Caki2 (cell line): Measurements from ENCODE around the gene TMEM176B. TPM values are rescaled to one million over a fixed set of nuclear protein-coding genes. Genes with fewer than 3 reads are reported as not detected.
"Not testable (repeated sequence)": the region's sequence is repeated elsewhere in the genome, so short reads cannot be mapped to it uniquely, and the experiment has no call there.

Source experiments
- DNase-seq: peaks from one replicate; pipeline ENCODE4 v3.0.0-alpha.2; 2015; ENCODE audit warnings: low read depth
- in situ Hi-C: cut with HindIII; loops from 2 replicates; pipeline ENCODE4 v1.10.0; 2016; ENCODE audit warnings: low sequenced_read_pairs, low pct_unique_long_range_greater_than_20kb, mixed read lengths
- total RNA-seq: library from RNA; depleted of rRNA; stranded (reverse); fragments of >200 nt; shearing (Covaris generic); gene quantifications from 2 replicates; pipeline ENCODE4 v1.2.3, GENCODE V29; 2014; ENCODE audit warnings: low replicate concordance

The TMEM176B gene
- total RNA-seq, 1 experiment from 2014 or later, result not detected

DNA sequence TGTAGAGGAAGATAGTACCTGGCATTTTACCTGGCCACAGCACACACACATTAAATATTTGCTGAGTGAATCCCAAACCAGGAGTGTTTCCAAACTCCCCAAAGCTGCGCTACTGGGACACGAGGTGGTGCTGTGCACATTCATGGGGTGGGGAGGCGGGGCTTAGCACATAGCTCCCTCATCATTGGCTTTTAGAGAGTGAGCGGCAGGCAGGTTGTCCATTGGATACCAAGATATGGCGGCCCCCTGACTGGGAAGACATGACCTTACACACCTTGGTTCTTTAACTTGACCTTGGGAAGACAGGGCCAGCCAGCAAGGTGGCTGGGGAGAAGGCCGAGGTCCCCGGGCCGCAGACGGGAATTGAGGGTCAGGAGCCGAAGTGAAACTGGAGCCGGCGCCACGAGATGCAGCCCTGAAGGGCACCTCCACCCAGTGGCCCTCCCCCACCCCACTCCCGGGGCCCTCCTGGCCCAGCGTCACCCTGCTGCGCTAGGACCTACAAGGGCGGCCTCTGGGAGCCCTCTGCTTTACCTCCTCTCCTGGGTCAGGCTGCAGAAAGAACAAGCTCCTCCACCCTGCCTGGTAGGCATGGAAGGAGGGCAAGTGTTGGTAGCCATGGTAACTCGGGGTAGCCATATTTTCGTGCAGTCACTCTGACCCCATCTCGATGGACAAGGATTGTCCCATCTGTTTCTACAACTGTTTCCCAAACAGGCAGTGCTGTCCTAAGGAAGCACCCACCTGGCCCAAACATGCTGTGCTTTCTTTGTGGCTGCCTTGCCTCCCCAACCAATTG, 24.4 kb upstream of the TMEM176B start:
- DNase-seq, result no peak
- in situ Hi-C loops, result no loop called here

- in situ Hi-C loops, result no loop called here
- no peak for DNase-seq
These were observed 23.4 kb upstream of the TMEM176B start for GRCh38 chr7:150823484-150824126.

- in situ Hi-C loops, result no loop called here
- DNase-seq, result no peak
These were observed 22.9 kb upstream of the TMEM176B start for GRCh38 chr7:150823043-150823442.

- no peak for DNase-seq
- in situ Hi-C loops, result no loop called here
These were observed 20.5 kb upstream of the TMEM176B start for GRCh38 chr7:150820578-150821198.

DNA sequence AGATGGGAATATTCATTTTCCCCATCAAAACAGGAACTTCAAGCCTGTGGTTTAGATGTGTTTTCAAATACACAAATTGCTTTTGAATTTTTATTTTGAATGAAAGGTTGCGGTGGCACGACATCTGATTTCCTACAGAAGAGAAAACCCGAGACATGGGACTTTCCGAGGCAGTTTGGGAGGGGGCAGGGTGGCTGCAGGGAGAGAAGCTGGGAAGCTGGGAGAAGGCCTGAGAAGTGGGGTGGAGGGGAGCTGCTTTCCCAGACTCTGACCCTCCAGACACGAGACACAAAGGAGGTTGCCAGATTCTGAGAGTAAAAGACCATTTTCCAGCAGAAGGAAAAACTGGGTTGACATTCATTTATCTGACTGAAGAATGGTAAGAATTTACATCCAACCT, 20.0 kb upstream of the TMEM176B start:
- no peak for DNase-seq
- in situ Hi-C loops, result no loop called here

GRCh38 chr7:150818971-150819370, 18.8 kb upstream of the TMEM176B start:
- no peak for DNase-seq
- in situ Hi-C loops, result no loop called here

DNA sequence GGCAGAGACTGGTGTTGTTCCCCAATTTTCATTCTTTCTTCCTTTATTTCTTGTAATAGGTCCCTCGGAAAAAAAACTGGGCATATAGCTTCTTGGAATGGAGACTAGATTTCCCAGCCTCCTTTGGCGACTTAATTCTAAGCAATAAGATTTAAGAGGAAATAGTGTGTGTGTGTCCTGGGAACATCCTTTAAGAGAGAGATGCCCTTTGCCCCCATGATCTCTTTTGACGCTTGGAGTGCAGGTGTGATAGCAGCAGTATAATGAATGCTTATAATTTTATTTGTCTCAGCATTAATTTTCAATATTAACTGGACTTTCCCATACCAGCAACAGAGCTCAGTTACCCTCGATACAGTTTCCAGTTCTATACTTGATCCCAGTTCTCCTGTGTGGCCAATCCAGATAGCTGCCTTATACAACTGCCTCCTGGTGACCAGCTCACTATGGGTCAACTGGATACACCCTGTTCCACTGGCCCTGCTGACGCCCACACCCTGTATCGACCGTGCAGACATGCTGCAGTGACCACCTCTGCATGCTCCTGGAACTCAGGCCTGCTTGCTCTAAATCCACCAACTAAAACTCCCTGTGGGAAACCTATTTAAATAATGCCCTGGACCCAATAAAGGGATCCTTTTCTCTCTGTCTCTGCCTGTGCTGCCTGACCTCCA, 14.3 kb upstream of the TMEM176B start:
- in situ Hi-C loops, result no loop called here
- DNase-seq, result no peak

DNA sequence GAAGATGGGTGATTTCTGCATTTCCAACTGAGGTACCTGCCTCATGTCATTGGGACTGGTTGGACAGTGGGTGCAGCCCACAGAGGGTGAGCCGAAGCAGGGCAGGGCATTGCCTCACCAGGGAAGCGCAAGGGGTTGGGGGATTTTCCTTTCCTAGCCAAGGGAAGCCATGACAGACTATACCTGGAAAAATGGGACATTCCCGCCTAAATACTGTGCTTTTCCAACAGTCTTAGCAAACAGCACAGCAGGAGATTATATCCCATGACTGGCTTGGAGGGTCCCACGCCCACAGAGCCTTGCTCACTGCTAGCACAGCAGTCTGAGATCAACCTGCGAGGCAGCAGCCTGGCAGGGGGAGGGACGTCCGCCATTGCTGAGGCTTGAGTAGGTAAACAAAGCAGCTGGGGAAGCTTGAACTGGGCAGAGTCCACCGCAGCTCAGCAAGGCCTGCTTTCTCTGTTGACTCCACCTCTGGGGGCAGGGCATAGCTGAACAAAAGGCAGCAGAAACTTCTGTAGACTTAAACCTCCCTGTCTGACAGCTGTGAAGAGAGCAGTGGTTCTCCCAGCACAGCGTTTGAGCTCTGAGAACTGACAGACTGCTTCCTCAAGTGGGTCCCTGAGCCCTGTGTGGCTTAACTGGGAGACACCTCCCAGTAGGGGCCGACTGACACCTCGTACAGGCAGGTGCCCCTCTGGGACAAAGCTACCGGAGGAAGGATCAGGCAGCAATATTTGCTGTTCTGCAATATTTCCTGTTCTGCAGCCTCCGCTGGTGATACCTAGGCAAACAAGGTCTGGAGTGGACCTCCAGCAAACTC, 7.7 kb upstream of the TMEM176B start:
- in situ Hi-C loops, DNase-seq: not testable (repeated sequence)

DNA sequence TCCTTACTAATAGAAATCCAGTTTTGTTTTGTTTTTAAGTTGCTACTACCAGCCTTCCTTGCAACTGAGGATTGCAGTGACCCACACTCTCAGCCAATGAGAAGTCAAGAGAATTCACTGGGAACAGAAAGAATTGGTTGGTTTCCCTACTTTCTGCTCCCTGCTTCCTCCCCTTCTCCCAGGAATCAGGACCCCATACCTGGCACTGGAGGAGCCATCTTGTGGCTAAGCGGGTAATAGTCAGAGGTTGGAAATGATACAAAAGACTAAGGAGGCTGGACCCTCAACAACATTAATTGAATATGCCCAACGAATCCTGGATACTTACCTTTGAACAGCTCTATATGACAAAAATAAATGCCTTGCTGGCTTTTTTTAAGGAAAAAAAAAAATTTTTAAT, 6.7 kb upstream of the TMEM176B start:
- in situ Hi-C loops, result no loop called here
- DNase-seq, result no peak

DNA sequence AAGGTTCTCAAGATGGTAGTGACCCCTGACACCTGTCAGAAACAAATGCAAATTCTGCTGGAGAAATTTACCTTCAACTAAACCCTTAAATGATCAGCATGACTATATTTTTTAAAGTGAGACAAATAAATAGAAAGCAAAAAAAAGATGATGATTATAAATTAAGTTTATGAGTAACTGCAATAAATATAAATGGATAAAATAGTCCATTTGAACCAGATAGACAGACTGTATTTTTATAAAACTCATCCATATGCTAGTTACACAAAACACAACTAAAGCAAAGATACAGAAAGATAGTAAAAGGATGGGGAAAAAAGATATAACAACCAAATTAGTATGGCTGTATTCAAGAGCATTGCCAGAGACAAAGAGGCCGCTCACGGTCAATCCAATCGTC, 6.3 kb upstream of the TMEM176B start:
- in situ Hi-C loops, result no loop called here
- no peak for DNase-seq

DNA sequence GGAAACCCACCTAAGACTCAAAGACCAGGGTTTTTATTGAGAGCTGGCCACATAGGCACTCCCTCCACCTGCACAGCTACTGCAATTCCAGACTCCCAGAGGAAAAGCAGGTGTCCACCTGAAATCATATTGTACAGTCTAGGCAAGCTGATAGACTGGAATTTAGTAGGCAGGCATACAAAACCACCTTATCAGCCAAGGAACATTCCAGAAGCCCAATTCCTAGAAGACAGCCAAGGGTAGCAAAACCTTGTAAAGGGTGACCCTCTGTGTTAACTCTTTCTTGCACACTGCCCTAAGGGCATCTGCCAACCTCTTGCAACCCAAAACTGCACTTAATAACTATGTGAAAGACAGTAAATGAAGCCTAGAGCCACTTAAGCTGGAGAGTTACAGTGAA, 5.7 kb upstream of the TMEM176B start:
- in situ Hi-C loops, result no loop called here
- no peak for DNase-seq

DNA sequence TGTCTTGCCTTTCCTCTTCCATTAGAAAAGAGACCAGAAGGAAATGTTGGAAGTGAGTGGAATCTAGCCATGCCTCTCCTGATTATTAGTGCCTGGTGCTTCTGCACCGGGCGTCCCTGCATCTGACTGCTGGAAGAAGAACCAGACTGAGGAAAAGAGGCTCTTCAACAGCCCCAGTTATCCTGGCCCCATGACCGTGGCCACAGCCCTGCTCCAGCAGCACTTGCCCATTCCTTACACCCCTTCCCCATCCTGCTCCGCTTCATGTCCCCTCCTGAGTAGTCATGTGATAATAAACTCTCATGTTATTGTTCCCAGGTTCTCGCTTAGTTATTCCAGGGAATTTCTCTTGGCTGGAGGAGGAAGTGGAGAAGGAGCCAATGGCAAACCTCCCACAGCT, 4.6 kb upstream of the TMEM176B start:
- in situ Hi-C loops, result no loop called here
- no peak for DNase-seq

DNA sequence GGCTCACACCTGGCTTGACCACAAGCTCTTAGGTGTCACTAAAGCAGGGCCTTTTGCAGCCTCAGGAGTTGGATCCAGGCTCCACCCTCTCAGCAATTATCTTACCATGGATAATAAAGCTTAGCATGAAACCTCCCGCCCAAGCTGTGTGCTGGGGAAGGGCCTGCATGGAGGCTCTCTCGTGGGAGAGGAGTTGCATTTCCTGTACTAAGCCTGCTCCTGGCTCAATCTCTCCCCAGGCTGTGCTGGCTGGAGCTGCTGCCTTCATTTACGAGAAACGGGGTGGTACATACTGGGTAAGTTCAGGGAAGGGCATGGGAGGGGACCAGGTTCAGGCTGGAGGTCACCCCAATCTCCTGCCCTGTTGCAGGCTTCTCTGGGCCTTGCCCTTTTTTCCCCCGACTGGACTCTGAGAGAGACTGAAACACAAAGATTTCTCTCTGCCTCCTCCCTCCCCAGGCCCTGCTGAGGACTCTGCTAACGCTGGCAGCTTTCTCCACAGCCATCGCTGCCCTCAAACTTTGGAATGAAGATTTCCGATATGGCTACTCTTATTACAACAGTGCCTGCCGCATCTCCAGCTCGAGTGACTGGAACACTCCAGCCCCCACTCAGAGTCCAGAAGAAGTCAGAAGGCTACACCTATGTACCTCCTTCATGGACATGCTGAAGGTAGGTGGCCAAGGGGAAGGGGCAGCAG, 3.1 kb upstream of the TMEM176B start:
- in situ Hi-C loops, result no loop called here
- no peak for DNase-seq

GRCh38 chr7:150801946-150802771, 2.0 kb upstream of the TMEM176B start:
- in situ Hi-C loops, result no loop called here
- DNase-seq, result no peak

GRCh38 chr7:150801242-150801945, 1.2 kb upstream of the TMEM176B start:
- DNase-seq, result no peak
- in situ Hi-C loops, result no loop called here

DNA sequence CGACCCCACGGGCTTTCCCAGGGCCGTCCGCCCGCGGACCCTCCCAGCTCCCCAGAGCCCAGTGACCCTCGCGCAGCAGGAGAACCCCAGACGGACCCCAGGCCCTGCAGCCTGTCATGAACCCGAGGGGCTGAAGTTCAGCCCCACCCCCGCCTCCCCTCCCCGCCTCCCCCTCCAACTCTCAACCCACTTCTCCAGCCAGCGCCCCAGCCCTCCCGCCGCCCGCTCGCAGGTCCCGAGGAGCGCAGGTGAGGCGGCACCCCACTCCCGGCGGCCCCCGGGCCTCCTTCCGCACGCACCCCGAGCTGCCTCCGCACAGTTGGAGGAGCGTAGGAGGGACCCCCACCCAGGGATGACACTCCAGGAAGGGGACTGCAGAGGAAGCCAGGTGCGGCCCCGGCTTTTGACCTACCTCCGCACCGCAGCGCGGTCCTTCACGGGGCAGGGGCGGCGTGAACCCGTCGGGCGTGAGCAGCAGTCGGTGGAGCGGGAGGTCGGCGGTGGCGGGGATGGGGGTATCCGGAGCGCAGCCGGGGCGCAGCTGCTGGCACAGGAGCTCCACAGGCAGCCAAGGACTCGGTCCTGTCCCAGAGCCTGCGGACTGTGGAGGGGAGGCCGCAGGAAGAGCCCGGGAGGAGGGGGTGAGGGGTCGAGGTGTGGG, 547 bp upstream of the TMEM176B start, which contains the start of gene TMEM176A:
TMEM176A (plus strand) TSS at position 189 of the 661 bp plus-strand sequence. CDS start 782 bp downstream, outside the sequence.
- in situ Hi-C loops, result no loop called here

More for the DNA sequence above, 547 bp upstream of the TMEM176B start, which contains the start of gene TMEM176A:
- DNase-seq, result no peak
